Lower leg skin (tissue), 3 donors: ENCODE measurements around the gene BBS4.
"Not testable (repeated sequence)": the region's sequence is repeated elsewhere in the genome, so short reads cannot be mapped to it uniquely, and the experiment has no call there.

Experiments used
- POLR2A ChIP-seq, 2 donors: fragments of 450-650 bp; IDR thresholded peaks; one replicate each; pipeline ENCODE4 v1.6.1; 2016 to 2017; ENCODE audit warnings: antibody characterized with exemption in 2 of 2, mild to moderate bottlenecking in 1 of 2, moderate library complexity in 1 of 2
- TF ChIP-seq, protein P1 (sequence below), 3 donors: fragments of 450-650 bp; IDR thresholded peaks; one replicate each; pipeline ENCODE4 v1.5.1; 2016; ENCODE audit warnings: antibody characterized with exemption in 3 of 3, mild to moderate bottlenecking in 3 of 3, moderate library complexity in 2 of 3

DNA sequence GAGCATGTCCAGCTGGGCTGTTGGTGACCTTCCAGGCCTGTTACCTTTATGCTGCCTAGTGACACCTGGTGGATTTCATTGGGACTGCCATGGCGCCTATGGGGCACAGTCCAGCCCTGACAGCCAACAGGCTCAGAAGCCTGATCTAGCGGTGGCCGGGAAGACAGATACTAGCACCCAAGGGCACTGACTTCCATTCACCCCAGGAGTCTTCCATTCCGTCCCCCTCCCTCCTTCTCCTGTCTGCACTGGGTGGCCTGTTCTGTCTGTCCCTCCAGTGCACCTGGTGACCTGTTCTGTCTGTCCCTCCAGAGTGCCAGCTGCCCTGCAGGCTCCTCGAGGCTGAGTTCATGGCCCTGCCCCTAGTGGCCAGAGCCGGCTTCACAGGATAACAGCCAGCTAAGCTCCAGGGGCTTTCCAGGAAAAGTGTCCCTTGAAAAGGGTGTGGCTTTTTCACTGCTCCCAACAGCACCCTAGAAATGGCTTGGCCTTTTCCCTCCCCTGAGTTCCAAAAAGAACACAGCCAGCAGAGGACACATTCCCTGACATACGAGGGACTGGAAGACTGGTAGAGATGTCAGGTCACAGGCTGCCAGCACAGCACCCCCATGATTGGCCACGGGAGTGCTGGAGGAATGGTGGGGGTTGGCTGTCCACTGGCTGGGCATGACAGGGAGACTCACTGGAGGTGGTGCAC, 15.2 kb upstream of the BBS4 start:
- TF ChIP-seq POLR2A (IDR thresholded peaks at IDR 0.05) = not testable (repeated sequence)
- TF ChIP-seq, protein P1, sequence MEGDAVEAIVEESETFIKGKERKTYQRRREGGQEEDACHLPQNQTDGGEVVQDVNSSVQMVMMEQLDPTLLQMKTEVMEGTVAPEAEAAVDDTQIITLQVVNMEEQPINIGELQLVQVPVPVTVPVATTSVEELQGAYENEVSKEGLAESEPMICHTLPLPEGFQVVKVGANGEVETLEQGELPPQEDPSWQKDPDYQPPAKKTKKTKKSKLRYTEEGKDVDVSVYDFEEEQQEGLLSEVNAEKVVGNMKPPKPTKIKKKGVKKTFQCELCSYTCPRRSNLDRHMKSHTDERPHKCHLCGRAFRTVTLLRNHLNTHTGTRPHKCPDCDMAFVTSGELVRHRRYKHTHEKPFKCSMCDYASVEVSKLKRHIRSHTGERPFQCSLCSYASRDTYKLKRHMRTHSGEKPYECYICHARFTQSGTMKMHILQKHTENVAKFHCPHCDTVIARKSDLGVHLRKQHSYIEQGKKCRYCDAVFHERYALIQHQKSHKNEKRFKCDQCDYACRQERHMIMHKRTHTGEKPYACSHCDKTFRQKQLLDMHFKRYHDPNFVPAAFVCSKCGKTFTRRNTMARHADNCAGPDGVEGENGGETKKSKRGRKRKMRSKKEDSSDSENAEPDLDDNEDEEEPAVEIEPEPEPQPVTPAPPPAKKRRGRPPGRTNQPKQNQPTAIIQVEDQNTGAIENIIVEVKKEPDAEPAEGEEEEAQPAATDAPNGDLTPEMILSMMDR (IDR thresholded peaks at IDR 0.05) = peak in 1 of 3 donors; percentile 17
